ENCODE data around the gene DLG5.

Gene DLG5

DNA sequence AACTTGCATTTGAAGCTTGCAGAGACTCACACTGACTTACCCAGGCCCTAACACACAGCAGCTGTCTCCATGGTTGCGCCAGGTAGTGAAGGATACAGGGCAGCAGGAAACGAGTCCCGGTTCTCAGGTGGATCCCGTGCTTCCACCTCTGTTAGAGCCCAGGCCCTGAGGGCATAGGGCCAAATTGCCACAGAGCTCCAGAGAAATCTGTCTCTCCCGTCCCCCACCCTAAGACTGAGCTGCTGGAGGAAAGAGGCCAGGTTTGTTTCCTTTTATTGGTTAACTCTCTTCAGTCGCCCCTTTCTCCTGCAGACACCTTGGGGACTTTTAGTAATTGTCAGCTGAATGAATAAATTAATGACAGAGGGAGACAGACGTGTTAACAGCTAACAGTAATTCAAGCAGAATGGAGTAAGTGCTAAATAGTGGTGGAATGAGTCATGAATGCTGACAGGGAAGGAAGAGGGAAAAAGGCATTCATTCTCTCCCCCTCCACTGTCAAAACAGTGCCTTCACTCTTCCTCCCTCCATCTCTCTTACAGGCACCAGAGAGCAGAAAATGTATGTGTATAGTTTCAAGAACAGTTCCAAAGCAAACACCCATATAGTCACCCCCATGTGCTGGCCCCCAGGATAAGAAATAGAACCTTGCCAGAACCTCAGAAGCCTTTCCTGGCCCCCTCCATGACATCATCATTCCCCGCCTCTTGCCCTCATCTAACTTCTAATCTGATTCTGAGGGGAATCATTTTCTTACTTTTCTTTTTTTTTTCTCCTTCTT is 16.8 kb upstream of the DLG5 start:
- DNase-seq: no peak

DNA sequence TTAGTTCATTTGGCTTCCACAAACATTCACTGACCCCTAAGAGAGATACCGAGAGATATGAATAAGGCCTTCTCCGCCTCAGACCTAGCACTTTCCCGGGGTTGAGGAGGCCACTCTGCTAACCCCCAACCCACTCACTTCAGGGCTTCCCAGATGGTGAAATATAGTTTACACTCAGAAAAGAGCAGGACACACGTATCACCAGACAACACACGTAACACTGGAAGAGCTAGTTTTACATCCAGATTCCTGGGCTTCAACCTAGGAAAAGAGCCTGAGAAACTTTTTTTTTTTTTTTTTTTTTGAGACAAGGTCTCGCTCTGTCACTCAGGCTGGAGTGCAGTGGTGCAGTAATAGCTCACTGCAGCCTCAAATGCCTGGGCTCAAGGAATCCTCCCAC is 15.2 kb upstream of the DLG5 start:
- no peak for DNase-seq

DNA sequence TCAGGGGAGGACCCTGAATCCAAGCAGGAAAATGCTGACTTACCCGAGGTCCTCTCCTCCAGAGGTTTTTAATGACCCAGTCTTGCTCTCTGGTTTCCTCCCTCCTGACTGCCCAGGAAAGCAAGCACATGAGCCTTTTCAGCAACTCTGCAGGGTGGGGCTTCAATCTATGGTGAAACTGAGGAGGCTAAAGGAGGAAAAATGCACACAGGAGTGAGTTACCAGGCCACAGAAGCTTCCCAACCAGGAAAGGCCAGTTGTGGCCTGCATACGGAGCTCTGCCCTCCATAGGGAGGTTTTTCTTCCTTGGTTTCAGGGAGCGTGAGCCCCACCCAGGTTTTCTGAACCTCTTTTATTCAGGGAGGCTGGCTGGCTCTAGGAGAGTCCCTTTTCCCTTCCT is 14.1 kb upstream of the DLG5 start:
- no peak for DNase-seq

DNA sequence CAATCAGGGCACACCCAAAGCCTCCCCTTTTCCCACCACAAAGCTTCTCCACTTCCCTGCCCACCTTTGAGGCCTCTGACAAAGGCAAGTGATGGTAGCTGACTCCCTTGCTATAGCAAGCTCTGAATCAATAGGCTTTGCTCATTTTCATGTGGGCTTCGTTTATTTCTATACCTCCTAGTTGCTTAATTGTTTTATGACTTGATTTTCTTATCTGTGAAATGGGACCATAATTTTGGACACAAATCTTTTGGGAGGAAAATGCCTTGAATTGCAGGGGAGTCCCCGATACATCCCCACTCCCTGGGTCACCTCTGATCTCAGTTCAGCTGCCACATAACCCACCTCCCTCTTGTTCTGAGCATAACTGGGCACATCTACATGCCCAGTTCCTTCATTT is 13.7 kb upstream of the DLG5 start:
- DNase-seq: no peak

DNA sequence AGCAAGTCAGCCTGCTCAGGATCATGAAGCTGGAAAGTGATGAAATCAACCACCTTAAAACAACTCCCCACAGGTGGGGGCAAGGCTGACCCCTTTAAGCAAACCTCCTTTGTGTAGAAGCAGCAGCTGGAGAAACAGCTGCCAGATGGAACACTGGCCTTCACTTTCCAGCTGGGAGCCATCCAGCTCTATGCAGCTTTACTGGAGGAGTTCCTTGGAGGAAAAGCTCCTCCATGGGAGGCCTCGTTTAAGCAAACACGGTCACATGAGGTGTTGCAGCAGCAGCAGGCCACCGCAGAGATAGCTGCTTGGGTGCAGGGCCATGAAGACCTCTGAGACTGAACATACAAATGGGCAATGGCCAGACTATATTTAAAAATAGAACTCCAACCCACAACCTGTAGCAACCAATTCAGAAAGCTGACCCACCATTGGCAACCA is 13.0 kb upstream of the DLG5 start:
- DNase-seq: no peak

DNA sequence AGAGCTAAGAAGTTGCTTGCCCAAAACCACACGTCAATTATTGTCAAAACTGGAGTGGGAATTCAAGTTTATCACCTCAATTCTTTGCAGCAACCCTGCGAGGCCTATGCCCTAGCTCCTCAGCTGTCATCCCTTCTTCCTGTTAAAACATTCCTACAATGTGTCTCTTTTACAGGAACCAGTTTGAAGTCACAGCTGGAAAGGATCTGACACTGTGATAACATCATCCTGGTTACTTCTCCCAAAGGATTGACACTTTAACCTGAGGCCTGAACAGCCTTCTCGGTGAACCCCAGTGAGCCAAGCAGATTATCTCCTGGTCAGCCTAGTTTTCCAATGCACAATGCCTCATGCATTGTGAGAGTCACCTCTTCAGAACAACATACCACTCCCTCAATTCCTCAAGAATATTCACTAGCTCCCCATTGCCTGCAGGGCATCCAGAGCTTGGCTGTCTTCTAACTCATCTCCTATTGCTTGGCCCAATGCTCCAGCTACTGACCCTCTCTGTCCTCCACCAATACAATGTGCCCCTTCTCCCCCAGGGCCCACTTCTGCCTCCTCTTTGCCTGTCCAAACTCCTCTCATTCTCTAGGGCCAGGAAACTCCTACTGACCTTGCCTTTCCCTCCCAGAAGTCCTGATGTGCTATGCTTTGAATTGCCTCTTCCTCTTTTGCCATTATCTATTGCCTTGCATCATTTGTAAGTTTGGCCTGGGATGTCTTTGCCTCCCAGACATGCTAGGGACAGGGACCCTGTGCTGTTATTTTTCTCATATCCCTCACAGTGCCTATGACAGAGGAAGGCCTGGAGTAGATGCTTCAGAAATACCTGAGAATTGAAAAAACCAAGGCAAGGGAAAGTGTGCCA is 10.4 kb upstream of the DLG5 start:
- no peak for DNase-seq

DNA sequence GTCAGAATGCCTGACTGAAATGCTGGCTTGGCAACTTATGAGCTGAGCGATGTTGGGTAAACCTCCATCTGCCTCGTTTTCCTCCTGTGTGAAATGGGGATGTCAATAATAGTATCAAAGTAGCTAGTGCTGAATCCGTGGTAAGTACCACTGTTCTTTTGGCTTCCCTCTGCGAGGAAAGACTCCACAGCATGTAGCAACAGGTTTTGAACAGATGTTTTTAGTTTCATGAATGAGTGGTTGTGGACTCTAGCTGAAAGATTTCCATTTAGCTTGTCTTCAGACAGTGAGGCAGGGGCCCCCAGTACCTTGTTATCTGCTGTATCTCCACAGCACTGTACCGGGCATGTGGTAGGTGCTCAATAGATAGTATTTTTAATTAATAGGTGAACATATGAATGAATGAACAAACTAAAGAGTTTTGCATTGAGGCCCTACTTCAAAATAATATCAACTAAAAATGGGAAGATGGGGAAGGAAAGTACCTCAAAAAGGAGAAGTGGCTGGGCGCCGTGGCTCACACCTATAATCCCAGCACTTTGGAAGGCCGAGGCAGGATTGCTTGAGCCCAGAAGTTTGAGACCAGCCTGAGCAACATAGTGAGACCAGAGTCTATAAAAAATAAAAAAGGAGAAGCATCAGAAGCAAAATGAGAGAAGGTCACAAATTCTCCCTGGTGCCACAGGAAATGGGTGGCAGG is 5.6 kb upstream of the DLG5 start:
- no peak for DNase-seq

DNA sequence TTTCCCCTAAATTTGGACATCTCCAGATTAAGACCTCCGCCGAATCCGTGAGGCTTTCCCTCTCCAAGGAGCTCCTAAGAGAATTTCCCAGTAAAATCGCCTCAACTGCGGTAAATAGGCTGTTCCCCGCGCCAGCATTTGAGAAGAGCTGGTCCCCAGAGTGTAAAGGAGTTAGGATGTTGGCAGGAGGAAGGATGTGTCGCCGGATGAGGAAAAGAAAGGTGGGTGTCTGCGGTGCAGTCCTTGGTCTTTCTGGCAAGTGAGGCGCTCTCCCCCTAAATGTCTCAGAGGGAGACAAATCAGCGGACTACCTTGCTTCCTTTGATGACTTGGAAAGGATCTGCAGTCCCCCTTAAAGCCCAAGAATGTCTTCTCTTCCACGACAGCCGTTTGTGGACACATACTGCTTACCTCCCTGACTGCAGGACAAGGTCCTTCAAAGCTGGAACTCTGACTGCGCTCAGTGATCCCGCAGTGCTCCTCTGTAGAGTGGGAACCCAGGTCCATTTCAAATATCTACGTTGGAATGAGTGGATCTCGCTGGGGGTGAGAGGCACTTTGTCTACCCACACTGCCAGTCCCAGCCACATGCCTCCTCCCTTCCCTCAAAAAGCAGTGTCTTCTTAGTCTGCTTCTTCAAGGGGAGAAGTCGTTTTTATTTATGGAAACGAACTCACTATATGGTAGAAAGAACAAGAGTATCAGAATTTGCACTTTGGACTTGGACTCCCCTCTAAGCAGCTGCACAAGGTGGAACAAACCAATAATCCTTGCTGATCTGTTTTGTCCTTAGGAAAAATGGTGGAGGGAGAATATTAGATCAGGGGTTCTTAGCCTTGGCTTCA is 1.1 kb upstream of the DLG5 start:
- no peak for DNase-seq

DNA sequence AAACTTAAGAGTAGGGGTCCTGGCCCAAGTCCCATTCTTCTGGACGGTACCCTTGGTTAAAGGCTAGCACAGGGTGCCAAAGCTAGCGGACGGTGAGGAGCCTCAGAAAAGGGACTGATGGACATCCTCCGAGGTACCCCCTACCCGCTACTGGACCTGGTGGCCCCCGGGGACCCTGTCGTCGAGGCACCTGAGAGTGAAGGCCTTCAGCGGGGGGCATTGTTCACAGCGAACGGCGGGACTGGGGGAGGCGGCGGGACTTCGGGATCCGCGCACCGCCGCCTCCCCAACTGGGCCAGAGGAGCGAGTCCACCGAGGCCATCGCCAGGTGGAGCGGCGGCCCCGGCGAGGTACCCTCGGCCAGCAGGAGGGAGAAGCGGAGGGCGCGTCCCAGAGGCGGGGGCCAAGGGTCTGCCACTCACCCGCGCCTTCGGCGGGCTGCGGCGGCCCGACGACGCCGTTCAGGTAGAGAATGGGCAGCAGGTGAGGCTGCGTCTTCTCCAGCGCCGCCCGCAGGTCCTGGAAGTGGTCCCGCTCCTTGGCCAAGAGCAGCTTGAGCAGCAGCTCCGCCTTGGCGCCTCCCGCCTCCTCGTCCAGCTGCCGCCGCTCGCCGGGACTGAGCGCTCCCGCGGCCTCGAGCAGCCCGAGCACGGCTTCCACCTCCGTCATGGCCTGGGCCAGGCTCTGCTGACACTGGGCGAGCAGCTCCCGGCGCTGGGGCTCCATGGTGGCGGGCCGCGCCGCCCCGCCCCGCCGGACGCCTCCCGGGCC is 575 bp downstream of the DLG5 start:
- DNase-seq: no peak

DNA sequence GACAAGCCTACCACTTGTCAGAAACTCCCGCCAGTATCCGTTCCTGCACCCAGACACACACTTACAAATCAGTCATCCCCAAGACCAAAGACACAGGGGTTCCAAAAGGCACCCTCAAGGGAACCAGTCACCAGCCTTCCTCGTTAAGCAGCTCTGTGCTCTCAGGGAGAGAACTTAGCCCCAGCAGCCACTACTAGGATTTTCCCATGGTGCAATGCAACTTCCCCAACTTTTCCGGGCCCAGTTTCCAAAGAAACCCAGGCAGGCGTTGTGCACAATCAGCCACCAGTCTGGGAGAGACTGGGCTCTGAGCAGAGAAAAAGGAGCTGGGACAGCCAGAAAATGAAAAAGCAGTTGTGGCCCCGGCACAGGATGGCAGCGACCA is 1.2 kb downstream of the DLG5 start:
- DNase-seq: no peak

DNA sequence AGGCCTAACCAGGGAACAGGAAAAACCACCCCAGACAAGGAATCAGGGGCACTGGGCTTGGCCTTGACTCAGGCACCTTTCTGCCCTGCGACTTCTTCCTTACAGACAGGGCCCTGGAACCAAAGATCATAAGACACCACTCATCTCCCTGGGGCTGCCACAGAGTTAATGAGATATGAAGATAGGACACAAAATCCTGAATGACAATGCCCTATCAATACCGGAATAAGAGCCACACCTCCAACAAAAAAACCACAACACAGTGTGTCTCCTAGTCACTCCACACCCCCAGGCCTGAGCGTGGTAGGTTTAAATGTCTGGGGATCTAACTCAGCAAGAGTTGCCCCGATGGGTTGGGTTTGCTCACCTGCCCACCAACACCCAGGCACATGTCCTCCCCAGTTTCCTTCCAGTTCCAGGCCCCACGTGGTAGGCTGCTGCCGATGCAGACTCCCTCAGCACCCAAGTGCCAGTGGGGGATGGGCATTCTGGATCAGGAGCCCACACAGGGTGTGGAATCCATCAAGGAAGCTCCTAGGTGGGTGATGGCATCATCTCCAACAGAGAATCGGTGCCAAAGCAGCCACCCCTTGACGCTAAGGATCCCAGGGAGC is 3.9 kb downstream of the DLG5 start:
- DNase-seq: no peak

DNA sequence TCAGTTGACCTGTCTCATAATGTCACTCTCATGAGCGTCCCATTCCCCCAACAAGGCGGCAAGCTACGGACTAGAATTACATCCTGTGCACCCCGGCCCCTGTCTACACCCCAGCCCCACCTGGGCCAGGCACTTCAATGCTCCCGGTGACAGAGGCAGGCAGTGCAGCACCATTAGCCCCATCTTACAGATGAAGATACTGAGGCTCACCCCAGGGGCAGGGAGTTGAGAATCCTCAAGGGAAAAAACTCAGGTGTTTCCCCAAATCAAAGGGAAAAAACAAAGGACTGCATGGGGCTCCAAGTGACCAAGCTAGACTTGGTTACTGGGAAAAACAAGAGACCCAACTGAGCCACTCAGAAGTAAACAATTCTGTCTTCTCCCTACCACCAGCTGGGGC is 4.5 kb downstream of the DLG5 start:
- DNase-seq: no peak

DNA sequence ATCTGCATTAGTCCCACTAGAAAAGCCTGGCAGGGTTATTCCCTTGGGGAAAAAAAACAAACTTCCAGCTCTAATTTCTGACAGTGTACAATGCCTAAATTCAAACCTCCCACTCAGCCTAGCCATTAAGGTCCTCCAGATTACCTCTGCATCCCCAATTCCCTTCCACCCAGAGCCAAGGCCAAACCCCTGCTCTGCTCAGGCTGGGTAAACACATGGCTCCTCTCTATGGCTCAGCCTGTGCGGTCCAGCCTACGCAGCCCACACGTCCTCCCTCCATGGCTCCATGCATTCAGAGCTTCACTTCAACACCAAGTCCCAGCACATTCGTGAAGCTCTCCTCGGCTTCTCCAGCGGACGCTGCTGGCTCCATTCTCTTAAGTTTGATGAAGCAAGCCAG is 5.2 kb downstream of the DLG5 start:
- DNase-seq: no peak

DNA sequence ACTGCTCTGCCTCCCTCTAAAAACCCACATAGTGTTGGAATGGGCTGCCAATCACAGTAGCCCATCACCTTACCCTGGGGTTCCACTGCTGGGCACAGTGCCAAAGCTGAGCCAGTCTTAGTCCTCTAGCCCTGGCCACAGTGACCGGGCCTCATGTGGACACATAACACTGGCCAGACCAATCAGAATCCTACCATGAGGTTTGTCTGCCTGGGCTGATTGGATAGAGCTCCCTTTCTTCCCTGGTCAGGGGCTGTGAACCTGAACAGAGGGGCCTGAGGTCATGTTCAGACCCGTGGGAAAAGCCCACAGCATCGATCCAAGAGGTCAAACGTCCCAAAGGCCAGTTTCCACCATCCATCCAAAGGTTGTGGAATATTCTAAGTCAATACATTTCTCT is 6.1 kb downstream of the DLG5 start:
- no peak for DNase-seq

DNA sequence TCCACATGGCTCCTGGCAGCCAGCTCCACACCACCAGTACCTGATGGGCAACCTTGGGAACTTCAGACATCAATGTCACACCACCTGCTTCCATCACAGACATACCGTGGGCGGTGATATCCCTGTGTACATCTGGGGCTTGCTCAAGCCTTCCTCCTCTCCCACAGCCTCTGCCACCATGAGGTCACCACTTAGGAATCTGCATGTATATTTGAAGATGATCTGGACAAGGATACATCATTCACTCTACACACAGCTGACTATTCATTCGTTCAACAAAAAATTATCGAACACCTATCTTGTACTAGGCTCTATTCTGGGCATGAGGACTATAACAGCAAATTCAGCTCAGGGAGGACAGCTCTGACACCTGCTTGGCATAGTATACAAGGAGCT is 6.8 kb downstream of the DLG5 start:
- no peak for DNase-seq

DNA sequence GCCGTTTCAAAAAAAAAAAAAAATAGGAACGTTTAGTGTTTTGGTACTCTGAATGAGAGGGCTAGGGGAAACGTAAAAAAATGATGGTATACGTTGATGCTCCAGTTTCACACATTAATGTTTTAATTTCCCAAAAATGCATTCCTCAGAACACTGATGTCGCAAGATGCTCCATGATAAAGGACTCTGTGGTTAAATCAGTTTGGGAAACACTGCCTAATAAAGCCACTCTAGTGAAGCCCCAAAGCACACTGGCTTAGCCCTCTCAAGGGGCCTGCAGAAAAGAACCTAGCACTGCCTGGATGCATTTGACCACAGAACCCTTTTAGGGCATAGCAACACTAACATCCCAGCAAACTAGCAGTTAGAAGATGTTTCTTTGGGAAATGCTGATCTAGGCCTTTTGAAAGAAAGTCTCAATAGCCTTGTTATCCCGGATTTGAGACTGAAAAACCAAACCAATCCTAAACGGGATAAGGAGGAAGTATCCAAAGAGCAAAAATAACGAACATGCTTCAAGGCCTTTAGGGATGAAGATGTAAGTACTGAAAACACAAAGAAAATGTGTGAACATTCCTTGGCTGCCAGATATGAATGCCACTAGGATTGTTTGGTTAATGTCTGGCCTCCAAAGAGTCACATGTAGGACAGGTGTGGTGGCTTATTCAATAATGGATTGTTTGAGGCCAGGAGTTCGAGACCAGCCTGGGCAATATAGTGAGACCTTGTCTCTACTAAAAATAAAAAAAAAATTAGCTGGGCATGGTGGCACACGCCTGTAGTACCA is 11.0 kb downstream of the DLG5 start:
- no peak for DNase-seq

DNA sequence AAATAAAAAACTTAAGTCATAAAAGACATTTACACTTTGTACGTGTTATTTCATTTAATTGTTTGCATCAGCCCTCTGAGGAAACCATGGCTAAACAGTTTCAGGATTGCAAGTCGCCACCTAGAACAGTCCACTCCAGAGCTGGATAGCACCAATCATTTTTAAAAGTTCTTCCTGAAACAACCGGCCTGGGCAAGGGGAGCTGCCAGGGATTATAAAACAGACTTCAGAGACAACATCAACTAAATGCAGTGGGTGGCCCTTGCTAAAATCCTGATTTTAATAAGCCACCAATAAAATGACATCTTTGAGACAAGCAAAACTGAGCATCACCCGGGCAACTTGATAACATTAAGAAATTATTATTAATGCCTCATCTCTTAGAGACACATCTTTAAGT is 13.5 kb downstream of the DLG5 start:
- no peak for DNase-seq

DNA sequence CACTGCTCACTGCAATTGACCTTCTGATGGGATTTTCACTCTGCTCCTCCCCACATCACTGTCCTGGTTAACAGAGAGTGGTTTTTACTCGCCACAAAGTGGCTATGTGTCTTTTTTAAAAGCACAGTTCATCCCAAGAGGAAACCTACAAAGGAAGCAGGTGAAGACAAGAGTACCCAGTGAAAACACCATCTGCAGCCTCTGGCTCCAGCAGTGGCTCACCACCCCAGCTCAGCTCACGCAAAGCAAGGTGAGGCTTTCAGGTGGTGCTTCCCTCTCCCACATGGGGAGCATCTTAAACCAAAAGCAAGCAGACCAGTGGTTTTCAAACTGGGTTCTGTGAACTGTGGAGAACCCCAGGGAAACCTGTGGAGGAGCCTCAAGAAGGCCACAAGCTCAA is 14.0 kb downstream of the DLG5 start:
- DNase-seq: no peak

DNA sequence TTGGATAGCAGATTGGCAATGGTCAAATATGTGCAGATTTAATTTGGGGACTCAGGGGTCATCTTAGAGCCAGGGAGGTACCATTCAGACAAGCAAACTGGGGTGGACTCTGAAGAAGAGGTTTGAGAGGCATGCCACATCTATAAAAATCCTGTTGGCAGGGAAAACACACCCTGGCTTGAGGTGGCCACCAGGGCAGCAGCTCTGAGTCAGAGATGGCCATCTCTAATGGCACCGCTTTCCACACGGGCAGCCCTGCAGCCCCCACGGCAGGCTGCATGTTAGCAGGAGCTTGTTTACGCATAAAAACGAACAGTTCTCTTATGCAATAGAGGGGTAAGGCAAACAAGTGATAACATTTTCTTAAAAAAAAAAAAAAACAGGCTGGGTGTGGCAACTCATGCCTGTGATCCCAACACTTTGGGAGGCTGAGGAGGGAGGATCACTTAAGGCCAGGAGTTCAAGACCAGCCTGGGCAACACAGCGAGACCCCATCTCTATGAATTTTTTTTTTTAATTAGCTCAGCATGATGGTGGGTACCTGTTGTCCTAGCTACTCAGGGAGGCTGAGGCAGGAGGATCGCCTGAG is 14.9 kb downstream of the DLG5 start:
- no peak for DNase-seq

DNA sequence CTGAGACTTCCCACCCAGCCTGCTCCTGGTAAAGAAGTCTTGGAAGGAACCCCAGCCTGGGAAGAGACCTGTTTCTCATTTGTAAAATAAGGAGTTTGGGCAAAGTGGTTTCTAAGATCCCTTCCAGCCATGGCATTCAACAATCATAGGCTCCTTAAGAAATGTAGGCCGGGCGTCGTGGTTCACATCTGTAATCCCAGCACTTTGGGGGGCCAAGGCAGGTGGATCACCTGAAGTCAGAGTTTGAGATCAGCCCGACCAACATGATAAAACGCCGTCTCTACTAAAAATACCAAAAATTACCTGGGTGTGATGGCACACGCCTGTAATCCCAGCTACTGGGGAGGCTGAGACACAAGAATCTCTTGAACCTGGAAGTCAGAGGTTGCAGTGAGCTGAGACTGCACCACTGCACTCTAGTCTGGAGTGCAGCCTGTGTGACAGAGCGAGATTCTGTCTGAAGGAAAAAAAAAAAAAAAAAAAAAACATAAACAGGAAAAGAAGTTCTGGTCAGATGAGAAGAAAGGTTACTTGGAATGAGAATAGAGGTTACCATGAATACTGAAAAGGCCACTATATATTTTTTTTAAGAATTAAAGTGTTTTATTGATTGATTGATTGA is 15.9 kb downstream of the DLG5 start:
- no peak for DNase-seq

All from activated effector memory CD4-positive, alpha-beta T cell treated with Interleukin-2 at 50 U/mL for 16 hours (primary cell).